H1 (cell line): ENCODE data around the gene CBLN3. TPM values are rescaled to one million over a fixed set of nuclear protein-coding genes. Genes with fewer than 3 reads are reported as not detected.

Source experiments
- BRCA1 ChIP-seq: IDR thresholded peaks from 2 replicates; pipeline ENCODE4 v1.6.1; 2012; ENCODE audit warnings: low read depth, low read length, improper control_type of control experiment
- HDAC2 ChIP-seq, 2 experiments: fragments of 300-600 bp in 1 of 2; sonication (generic) in 1 of 2; IDR thresholded peaks; 2 replicates each; pipeline ENCODE4 v1.6.1; 2011 to 2012; ENCODE audit warnings: low read depth in 2 of 2, low read length in 2 of 2, mild to moderate bottlenecking in 2 of 2, moderate library complexity in 2 of 2, borderline replicate concordance in 1 of 2, inconsistent platforms in 1 of 2
- MAFK ChIP-seq: IDR thresholded peaks from 2 replicates; pipeline ENCODE4 v1.6.1; 2012; ENCODE audit warnings: low read depth, mild to moderate bottlenecking, improper control_type of control experiment, low read length
- NRF1 ChIP-seq: IDR thresholded peaks from 2 replicates; pipeline ENCODE4 v1.6.1; 2011; ENCODE audit warnings: mild to moderate bottlenecking, low read depth, low read length, improper control_type of control experiment
- POLR2AphosphoS5 ChIP-seq: IDR thresholded peaks from 2 replicates; pipeline ENCODE4 v1.6.1; 2011; ENCODE audit warnings: low read depth, low read length
- POU5F1 ChIP-seq: IDR thresholded peaks from 2 replicates; pipeline ENCODE4 v1.6.1; 2011; ENCODE audit warnings: low read depth, mild to moderate bottlenecking, low read length, moderate library complexity
- SP1 ChIP-seq: IDR thresholded peaks from 2 replicates; pipeline ENCODE4 v1.6.1; 2011; ENCODE audit warnings: low read depth, low read length
- SP4 ChIP-seq: IDR thresholded peaks from 2 replicates; pipeline ENCODE4 v1.6.1; 2012; ENCODE audit warnings: low read length, inconsistent platforms
- TAF1 ChIP-seq: IDR thresholded peaks from 2 replicates; pipeline ENCODE4 v1.6.1; 2011; ENCODE audit warnings: mild to moderate bottlenecking, low read depth, low read length
- TBP ChIP-seq: IDR thresholded peaks from 2 replicates; pipeline ENCODE4 v1.6.1; 2011; ENCODE audit warnings: low read depth, low read length, improper control_type of control experiment
- TCF12 ChIP-seq: IDR thresholded peaks from 2 replicates; pipeline ENCODE4 v1.6.1; 2011; ENCODE audit warnings: low read depth, mild to moderate bottlenecking, low read length
- YY1 ChIP-seq: IDR thresholded peaks from 2 replicates; pipeline ENCODE4 v1.6.1; 2011; ENCODE audit warnings: low read depth, mild to moderate bottlenecking, low read length
- polyA plus RNA-seq, 7 experiments: library from polyadenylated mRNA; depleted of rRNA in 3 of 7; stranded (reverse) in 5 of 7; unstranded in 2 of 7; fragments of >200 nt in 5 of 7; fragments of 200-250 nt in 2 of 7; gene quantifications; 1 replicate in 5 of 7; 2 replicates in 1 of 7; 4 replicates in 1 of 7; pipeline versions ENCODE4 v1.2.1 to v1.2.3, GENCODE V29; 2011 to 2013; ENCODE audit warnings: missing spikeins in 2 of 7, mixed read lengths in 2 of 7
- total RNA-seq: library from RNA; stranded (reverse); fragmentation: NEBNext Ultra II Directional; extraction: Animal tissue kit (Norgen Biotek cat#: 25700); gene quantifications from 2 replicates; pipeline ENCODE4 v1.2.1, GENCODE V29; 2021

Gene CBLN3
- total and polyA plus RNA-seq, 2 of the 8 experiments (the other 6 are each of a cell fraction or from before 2014, with no cell fraction given), result 0.54 to 1.00 TPM

- TF ChIP-seq POU5F1 (no peak), SP1 (no peak), MAFK (no peak), BRCA1 (no peak), POLR2AphosphoS5 (peak; percentile 67; the same call in 1 of the 2 replicates), TCF12 (no peak), HDAC2 (IDR thresholded peaks at IDR 0.05; ENCODE audit: borderline replicate concordance in 1 of 2, low read depth in 2 of 2, low read length in 2 of 2) (no peak), NRF1 (no peak), TAF1 (peak; percentile 77), YY1 (no peak), TBP (peak; percentile 64), SP4 (no peak)
Measured at GRCh38 chr14:24429395-24430142, at the start of gene CBLN3, which contains the start of gene KHNYN (continued).
